ENCODE results near the gene RILPL1.
"Not testable (repeated sequence)": the region's sequence is repeated elsewhere in the genome, so short reads cannot be mapped to it uniquely, and the experiment has no call there.

Gene RILPL1, protein sequence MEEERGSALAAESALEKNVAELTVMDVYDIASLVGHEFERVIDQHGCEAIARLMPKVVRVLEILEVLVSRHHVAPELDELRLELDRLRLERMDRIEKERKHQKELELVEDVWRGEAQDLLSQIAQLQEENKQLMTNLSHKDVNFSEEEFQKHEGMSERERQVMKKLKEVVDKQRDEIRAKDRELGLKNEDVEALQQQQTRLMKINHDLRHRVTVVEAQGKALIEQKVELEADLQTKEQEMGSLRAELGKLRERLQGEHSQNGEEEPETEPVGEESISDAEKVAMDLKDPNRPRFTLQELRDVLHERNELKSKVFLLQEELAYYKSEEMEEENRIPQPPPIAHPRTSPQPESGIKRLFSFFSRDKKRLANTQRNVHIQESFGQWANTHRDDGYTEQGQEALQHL

DNA sequence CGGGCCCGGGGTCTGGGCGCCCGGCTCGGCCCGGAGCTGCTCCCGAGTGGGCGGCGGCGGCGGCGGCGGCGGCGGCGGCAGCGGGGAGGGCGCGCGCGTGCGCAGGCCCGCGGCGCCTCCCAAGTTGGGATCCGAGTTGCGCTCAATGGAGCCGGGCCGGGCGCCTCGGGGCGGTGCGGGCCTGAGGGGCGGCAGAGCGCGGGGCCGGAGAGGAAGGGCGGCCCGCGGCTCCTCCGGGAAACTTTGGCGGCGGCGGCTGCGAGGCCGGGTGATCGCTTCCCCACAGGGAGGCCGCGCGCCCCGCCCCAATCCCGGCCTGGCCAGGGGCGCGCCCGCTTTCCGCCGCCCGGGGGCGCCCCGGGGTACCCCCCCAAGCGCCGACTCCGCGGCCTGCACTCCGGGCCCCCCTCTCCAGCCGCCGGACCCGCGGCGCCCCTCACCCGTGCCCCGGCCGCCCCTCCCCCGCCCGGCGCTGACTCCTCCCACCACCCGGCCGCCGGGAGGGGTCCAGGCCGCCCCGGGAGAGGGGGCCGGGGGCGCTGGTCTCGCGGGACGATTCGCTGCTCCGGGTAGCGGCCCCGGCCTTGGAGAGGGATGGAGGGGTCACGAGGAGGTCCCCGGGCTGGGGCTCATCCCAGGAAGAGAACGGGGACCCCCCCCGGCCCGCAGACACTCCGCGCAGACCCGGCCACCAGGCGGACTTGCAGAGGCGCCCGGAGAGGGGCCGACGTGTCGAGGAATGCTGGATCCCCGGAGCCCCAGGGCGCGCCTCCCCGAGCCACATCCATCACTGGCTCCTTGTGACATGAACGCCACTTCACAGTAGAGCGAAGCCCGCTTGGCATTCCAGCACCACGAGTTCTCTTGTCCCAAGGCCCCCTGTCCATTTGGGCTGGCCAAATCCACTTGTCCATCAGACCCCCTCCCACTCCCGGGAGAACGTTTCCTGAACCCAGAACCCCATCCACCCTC is at the start of gene RILPL1:
RILPL1 (minus strand) TSS at position 48 of the 972 bp plus-strand sequence. CDS start 237 bp downstream, outside the sequence.
- H3K9me3 ChIP-seq (ENCODE audit: control insufficient read depth in 2 of 2, low read length in 2 of 2), result no peaks in the 10 kb centered on the region

DNA sequence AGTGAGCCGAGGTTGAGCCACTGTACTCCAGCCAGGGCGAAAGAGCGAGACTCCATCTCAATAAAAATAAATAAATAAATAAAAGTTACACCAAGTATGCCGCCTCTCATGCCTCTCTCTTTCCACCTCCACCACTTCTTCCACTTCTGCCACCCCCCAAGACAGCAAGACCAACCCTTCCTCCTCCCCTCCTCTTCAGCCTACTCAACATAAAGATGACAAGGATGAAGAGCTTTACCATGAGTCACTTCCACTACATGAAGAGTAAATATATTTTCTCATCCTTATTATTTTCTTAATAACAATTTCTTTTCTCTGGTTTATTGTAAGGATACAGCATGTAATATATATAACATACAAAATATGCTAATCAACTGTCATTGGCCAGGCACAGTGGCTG is 47.3 kb upstream of the RILPL1 start:
- Histone ChIP-seq H3K9ac (ENCODE audit: low read depth in 1 of 2, low read length in 2 of 2) (no peak overlapping the region), H3K27ac (ENCODE audit: low read depth in 2 of 2, low read length in 2 of 2) (no peak overlapping the region), H3K4me1 (ENCODE audit: control insufficient read depth in 2 of 2, insufficient read depth in 2 of 2, low read length in 2 of 2) (peaks cover 18 to 20% of the 10 kb centered on the region in 2 donors), H3K9me3 (ENCODE audit: control insufficient read depth in 2 of 2, low read length in 2 of 2) (no peaks in the 10 kb centered on the region), H3K36me3 (ENCODE audit: control insufficient read depth in 2 of 2, insufficient read depth in 2 of 2, low read length in 2 of 2) (peaks cover 0 to 3% of the 10 kb centered on the region in 2 donors), H3K27me3 (ENCODE audit: control insufficient read depth in 2 of 2, insufficient read depth in 2 of 2, low read length in 2 of 2) (no peaks in the 10 kb centered on the region), H3K4me3 (ENCODE audit: low read length in 2 of 2) (no peak overlapping the region)

More for the DNA sequence above, at the start of gene RILPL1:
- Histone ChIP-seq H3K9ac (ENCODE audit: low read depth in 1 of 2, low read length in 2 of 2) (peak within 1 kb of the TSS in 1 of 2 donors; percentile 68), H3K27me3 (ENCODE audit: control insufficient read depth in 2 of 2, insufficient read depth in 2 of 2, low read length in 2 of 2) (no peaks in the 10 kb centered on the region), H3K4me1 (ENCODE audit: control insufficient read depth in 2 of 2, insufficient read depth in 2 of 2, low read length in 2 of 2) (peaks cover 13 to 15% of the 10 kb centered on the region in 2 donors), H3K4me3 (ENCODE audit: low read length in 2 of 2) (peak within 1 kb of the TSS; percentile 71 to 76), H3K36me3 (ENCODE audit: control insufficient read depth in 2 of 2, insufficient read depth in 2 of 2, low read length in 2 of 2) (no peaks in the 10 kb centered on the region), H3K27ac (ENCODE audit: low read depth in 2 of 2, low read length in 2 of 2) (peak within 1 kb of the TSS in 1 of 2 donors; percentile 43)

DNA sequence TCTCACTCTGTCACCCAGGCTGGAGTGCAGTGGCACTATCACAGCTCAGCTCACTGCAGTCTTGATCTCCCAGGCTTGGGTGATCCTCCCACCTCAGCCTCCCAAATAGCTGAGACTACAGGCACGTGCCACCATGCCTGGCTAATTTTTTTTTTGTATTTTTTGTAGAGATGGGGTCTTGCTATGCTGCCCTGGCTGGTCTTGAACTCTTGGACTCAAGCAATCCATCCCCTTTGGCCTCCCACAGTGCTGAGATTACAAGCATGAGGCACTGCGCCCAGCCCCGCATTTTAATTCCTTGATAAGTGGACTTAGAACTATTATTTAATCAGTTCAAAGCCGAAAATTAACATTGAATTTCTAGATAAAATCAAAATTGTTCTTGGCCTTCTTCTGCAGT is 45.3 kb upstream of the RILPL1 start:
- H3K9me3 ChIP-seq (ENCODE audit: control insufficient read depth in 2 of 2, low read length in 2 of 2); H3K27me3 ChIP-seq (ENCODE audit: control insufficient read depth in 2 of 2, insufficient read depth in 2 of 2, low read length in 2 of 2); H3K9ac ChIP-seq (ENCODE audit: low read depth in 1 of 2, low read length in 2 of 2); H3K36me3 ChIP-seq (ENCODE audit: control insufficient read depth in 2 of 2, insufficient read depth in 2 of 2, low read length in 2 of 2); H3K4me3 ChIP-seq (ENCODE audit: low read length in 2 of 2); H3K27ac ChIP-seq (ENCODE audit: low read depth in 2 of 2, low read length in 2 of 2): not testable (repeated sequence)
- H3K4me1 ChIP-seq (ENCODE audit: control insufficient read depth in 2 of 2, insufficient read depth in 2 of 2, low read length in 2 of 2), result peaks cover 10 to 11% of the 10 kb centered on the region in 2 donors

DNA sequence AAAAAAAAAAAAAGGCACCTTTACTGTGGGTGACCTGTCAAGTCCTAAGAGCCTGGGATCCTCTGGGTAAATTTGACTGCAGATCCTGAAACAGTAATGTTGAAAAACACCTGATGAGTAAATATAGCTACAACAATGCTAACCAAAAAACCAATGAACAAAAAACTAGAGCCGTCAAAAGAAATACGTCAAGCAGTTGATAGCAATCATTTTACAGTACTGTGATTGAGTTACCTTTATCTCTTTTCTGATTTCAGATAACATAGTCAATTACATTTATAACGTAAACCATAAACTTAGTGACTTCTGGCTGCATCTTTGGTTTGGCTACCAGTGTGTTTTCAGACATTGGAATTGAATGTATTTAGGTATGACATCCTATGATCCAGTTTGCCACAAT is 44.7 kb upstream of the RILPL1 start:
- Histone ChIP-seq H3K27ac (ENCODE audit: low read depth in 2 of 2, low read length in 2 of 2) (no peak overlapping the region), H3K27me3 (ENCODE audit: control insufficient read depth in 2 of 2, insufficient read depth in 2 of 2, low read length in 2 of 2) (no peaks in the 10 kb centered on the region), H3K4me3 (ENCODE audit: low read length in 2 of 2) (no peak overlapping the region), H3K9ac (ENCODE audit: low read depth in 1 of 2, low read length in 2 of 2) (no peak overlapping the region), H3K36me3 (ENCODE audit: control insufficient read depth in 2 of 2, insufficient read depth in 2 of 2, low read length in 2 of 2) (peaks cover 0 to 3% of the 10 kb centered on the region in 2 donors), H3K9me3 (ENCODE audit: control insufficient read depth in 2 of 2, low read length in 2 of 2) (no peaks in the 10 kb centered on the region), H3K4me1 (ENCODE audit: control insufficient read depth in 2 of 2, insufficient read depth in 2 of 2, low read length in 2 of 2) (peaks cover 8 to 10% of the 10 kb centered on the region in 2 donors)

DNA sequence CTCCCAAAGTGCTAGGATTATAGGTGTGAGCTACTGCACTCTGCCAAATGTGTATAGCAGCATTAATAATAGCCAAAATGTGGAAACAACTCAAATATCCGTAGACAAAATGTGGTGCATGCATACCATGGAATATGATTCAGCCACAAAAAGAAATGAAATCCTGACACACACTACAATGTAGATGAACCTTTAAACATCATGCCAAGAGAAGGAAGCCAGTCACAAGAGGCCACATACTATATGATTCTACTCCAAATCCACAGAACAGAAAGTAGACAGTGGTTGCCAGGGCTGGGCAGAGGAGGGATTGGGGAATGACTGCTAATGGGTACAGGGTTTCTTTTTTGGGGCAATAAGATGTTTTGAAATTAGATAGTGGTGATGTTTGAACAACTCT is 43.1 kb upstream of the RILPL1 start:
- Histone ChIP-seq H3K4me3 (ENCODE audit: low read length in 2 of 2) (no peak overlapping the region), H3K9me3 (ENCODE audit: control insufficient read depth in 2 of 2, low read length in 2 of 2) (no peaks in the 10 kb centered on the region), H3K36me3 (ENCODE audit: control insufficient read depth in 2 of 2, insufficient read depth in 2 of 2, low read length in 2 of 2) (peaks cover 0 to 3% of the 10 kb centered on the region in 2 donors), H3K27ac (ENCODE audit: low read depth in 2 of 2, low read length in 2 of 2) (no peak overlapping the region), H3K4me1 (ENCODE audit: control insufficient read depth in 2 of 2, insufficient read depth in 2 of 2, low read length in 2 of 2) (no peaks in the 10 kb centered on the region), H3K27me3 (ENCODE audit: control insufficient read depth in 2 of 2, insufficient read depth in 2 of 2, low read length in 2 of 2) (no peaks in the 10 kb centered on the region), H3K9ac (ENCODE audit: low read depth in 1 of 2, low read length in 2 of 2) (no peak overlapping the region)

DNA sequence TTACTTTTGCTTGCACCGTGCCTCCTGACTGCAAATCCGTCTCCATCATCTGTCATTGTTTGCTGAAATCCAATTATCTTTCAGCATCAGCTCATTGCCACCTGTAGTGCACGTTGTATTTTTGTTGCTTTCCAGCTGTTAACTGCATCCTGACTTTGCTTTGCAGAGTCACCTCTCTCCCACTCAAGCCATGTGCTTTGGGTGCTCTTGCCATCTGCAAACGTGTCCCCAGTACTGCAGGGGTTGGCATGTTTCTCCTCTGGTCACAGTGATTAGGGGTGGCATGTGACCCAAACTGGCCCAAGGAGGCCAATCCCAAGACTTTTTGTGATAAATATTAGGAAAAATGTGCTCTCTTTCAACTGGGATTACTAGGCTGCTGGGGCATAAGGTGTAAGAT is 40.4 kb upstream of the RILPL1 start:
- no peak overlapping the region for H3K4me3 ChIP-seq (ENCODE audit: low read length in 2 of 2)
- H3K9me3 ChIP-seq (ENCODE audit: control insufficient read depth in 2 of 2, low read length in 2 of 2), result no peaks in the 10 kb centered on the region
- H3K27ac ChIP-seq (ENCODE audit: low read depth in 2 of 2, low read length in 2 of 2), result no peak overlapping the region
- no peaks in the 10 kb centered on the region for H3K27me3 ChIP-seq (ENCODE audit: control insufficient read depth in 2 of 2, insufficient read depth in 2 of 2, low read length in 2 of 2)
- no peak overlapping the region for H3K9ac ChIP-seq (ENCODE audit: low read depth in 1 of 2, low read length in 2 of 2)
- peaks cover 0 to 3% of the 10 kb centered on the region in 2 donors for H3K36me3 ChIP-seq (ENCODE audit: control insufficient read depth in 2 of 2, insufficient read depth in 2 of 2, low read length in 2 of 2)
- no peaks in the 10 kb centered on the region for H3K4me1 ChIP-seq (ENCODE audit: control insufficient read depth in 2 of 2, insufficient read depth in 2 of 2, low read length in 2 of 2)

DNA sequence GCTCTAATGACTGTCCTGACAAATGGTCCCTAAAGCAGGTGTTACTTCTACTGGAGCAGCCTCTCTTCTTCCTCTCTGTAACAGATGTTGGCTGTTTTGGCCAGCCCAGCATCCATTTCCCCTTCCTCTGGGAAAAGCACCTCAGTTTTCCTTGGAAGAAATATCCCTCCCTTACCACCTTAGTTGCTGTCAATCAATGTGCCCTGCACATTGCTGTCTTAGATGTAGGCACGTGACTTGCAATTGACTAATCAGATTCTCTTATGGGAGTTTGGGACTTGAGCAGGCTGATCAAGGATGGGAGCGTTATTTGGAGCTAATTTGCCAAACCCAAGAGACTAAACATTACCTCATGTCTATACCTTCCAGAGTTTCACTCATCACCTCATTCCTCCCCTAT is 38.9 kb upstream of the RILPL1 start:
- Histone ChIP-seq H3K9ac (ENCODE audit: low read depth in 1 of 2, low read length in 2 of 2) (no peak overlapping the region), H3K4me1 (ENCODE audit: control insufficient read depth in 2 of 2, insufficient read depth in 2 of 2, low read length in 2 of 2) (no peaks in the 10 kb centered on the region), H3K4me3 (ENCODE audit: low read length in 2 of 2) (no peak overlapping the region), H3K36me3 (ENCODE audit: control insufficient read depth in 2 of 2, insufficient read depth in 2 of 2, low read length in 2 of 2) (peaks cover 0 to 3% of the 10 kb centered on the region in 2 donors), H3K27me3 (ENCODE audit: control insufficient read depth in 2 of 2, insufficient read depth in 2 of 2, low read length in 2 of 2) (no peaks in the 10 kb centered on the region), H3K27ac (ENCODE audit: low read depth in 2 of 2, low read length in 2 of 2) (no peak overlapping the region), H3K9me3 (ENCODE audit: control insufficient read depth in 2 of 2, low read length in 2 of 2) (no peaks in the 10 kb centered on the region)

DNA sequence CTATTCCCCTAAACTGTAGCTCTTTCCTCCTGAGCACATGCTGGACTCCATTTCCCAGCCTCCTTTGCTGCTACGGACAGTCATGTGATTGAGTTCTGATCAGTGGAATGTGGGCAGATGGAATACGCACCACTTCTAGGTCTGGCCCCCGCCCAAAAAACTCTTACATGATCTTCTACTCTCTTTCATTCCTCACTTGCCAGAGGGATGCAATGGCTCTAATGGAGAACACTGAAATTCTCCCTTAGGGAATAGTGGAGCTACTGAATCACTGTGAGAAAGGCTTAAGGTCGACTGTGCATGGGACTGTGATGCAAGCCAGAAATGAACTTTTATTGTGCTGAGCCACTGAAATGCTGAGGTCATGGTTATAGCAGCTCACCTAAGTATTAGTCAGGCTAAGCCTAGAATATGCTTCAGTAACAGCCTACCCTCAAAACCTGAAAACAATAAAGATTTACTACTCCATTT is 37.9 kb upstream of the RILPL1 start:
- Histone ChIP-seq H3K27me3 (ENCODE audit: control insufficient read depth in 2 of 2, insufficient read depth in 2 of 2, low read length in 2 of 2) (no peaks in the 10 kb centered on the region), H3K36me3 (ENCODE audit: control insufficient read depth in 2 of 2, insufficient read depth in 2 of 2, low read length in 2 of 2) (no peaks in the 10 kb centered on the region), H3K9me3 (ENCODE audit: control insufficient read depth in 2 of 2, low read length in 2 of 2) (no peaks in the 10 kb centered on the region), H3K4me3 (ENCODE audit: low read length in 2 of 2) (no peak overlapping the region), H3K27ac (ENCODE audit: low read depth in 2 of 2, low read length in 2 of 2) (no peak overlapping the region), H3K9ac (ENCODE audit: low read depth in 1 of 2, low read length in 2 of 2) (no peak overlapping the region), H3K4me1 (ENCODE audit: control insufficient read depth in 2 of 2, insufficient read depth in 2 of 2, low read length in 2 of 2) (no peaks in the 10 kb centered on the region)

DNA sequence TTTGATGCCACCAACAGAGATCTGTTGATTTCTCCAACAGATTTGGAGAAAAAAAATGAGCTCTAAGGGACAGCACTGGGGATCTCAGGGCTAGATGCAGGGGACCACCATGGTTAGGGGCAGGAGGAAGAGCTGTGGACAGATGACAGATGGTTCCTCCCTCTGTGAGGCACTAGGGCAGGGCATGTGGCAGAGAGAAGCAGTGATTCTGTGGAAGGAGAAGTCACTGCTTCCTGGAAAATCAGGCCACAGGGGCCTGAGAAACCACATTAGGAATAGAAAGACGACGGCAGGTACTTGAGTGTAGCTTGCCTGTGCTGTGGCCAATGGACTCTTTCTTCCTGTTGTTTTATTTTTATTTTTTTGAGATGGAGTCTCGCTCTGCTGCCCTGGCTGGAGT is 25.9 kb upstream of the RILPL1 start:
- no peaks in the 10 kb centered on the region for H3K9me3 ChIP-seq (ENCODE audit: control insufficient read depth in 2 of 2, low read length in 2 of 2)
- no peak overlapping the region for H3K4me3 ChIP-seq (ENCODE audit: low read length in 2 of 2)
- H3K36me3 ChIP-seq (ENCODE audit: control insufficient read depth in 2 of 2, insufficient read depth in 2 of 2, low read length in 2 of 2), result no peaks in the 10 kb centered on the region
- no peaks in the 10 kb centered on the region for H3K4me1 ChIP-seq (ENCODE audit: control insufficient read depth in 2 of 2, insufficient read depth in 2 of 2, low read length in 2 of 2)
- no peak overlapping the region for H3K27ac ChIP-seq (ENCODE audit: low read depth in 2 of 2, low read length in 2 of 2)
- H3K9ac ChIP-seq (ENCODE audit: low read depth in 1 of 2, low read length in 2 of 2), result no peak overlapping the region
- H3K27me3 ChIP-seq (ENCODE audit: control insufficient read depth in 2 of 2, insufficient read depth in 2 of 2, low read length in 2 of 2), result no peaks in the 10 kb centered on the region

DNA sequence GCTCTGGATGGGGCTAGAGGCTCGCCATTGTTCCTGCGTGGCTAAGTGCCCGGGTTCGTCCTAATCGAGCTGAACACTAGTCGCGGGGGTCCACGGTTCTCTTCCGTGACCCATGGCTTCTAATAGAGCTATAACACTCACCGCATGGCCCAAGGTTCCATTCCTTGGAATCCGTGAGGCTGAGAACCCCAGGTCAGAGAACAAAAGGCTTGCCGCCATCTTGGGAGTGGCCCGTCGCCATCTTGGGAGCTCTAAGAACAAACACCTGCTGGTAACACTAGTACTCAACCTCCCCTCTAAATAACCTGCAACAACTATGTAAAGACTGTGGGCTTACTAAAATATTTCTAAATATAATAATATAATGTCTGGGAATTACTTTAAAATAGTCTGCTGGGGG is 25.0 kb upstream of the RILPL1 start:
- not testable (repeated sequence) for H3K4me1 ChIP-seq (ENCODE audit: control insufficient read depth in 2 of 2, insufficient read depth in 2 of 2, low read length in 2 of 2); H3K9ac ChIP-seq (ENCODE audit: low read depth in 1 of 2, low read length in 2 of 2); H3K4me3 ChIP-seq (ENCODE audit: low read length in 2 of 2); H3K36me3 ChIP-seq (ENCODE audit: control insufficient read depth in 2 of 2, insufficient read depth in 2 of 2, low read length in 2 of 2); H3K27me3 ChIP-seq (ENCODE audit: control insufficient read depth in 2 of 2, insufficient read depth in 2 of 2, low read length in 2 of 2); H3K27ac ChIP-seq (ENCODE audit: low read depth in 2 of 2, low read length in 2 of 2); H3K9me3 ChIP-seq (ENCODE audit: control insufficient read depth in 2 of 2, low read length in 2 of 2)

Measured in mucosa of rectum (tissue), 2 donors.